Keratinocyte (primary cell): ENCODE measurements around the gene CHCHD6. TPM values are rescaled to one million over a fixed set of nuclear protein-coding genes. Genes with fewer than 3 reads are reported as not detected.

Experiments used
- DNase-seq: peaks from one replicate; pipeline ENCODE4 v3.0.0-alpha.2; 2011; ENCODE audit warnings: low read depth, missing footprints, low spot score
- FAIRE-seq: peaks from 2 replicates; lab custom pipeline; 2011; peaks lifted over from hg19 to GRCh38; lab: Jason Lieb, UNC
- H2AFZ ChIP-seq: 2 replicates; pipeline ENCODE4 v1.6.0; 2012; ENCODE audit warnings: low read length, control low read depth, inconsistent platforms; ENCODE audit not compliant: control insufficient read depth
- H3K27ac ChIP-seq: 2 replicates; pipeline ENCODE4 v1.5.1; 2011; ENCODE audit warnings: low read length; ENCODE audit not compliant: control insufficient read depth, insufficient read depth
- H3K27me3 ChIP-seq: 3 replicates; pipeline ENCODE4 v1.6.0; 2011; ENCODE audit warnings: low read length; ENCODE audit not compliant: control insufficient read depth, insufficient read depth; ENCODE audit errors: extremely low read depth
- H3K36me3 ChIP-seq, 2 experiments: 2 replicates in 1 of 2; 3 replicates in 1 of 2; pipeline ENCODE4 v1.5.1; 2011; ENCODE audit warnings: low read length in 2 of 2, mild to moderate bottlenecking in 1 of 2; ENCODE audit not compliant: control insufficient read depth in 2 of 2, insufficient read depth in 2 of 2; ENCODE audit errors: extremely low read depth in 1 of 2
- H3K4me1 ChIP-seq: 3 replicates; pipeline ENCODE4 v1.5.1; 2011; ENCODE audit warnings: low read length; ENCODE audit not compliant: control insufficient read depth, insufficient read depth; ENCODE audit errors: extremely low read depth
- H3K4me2 ChIP-seq: 3 replicates; pipeline ENCODE4 v1.6.0; 2011; ENCODE audit warnings: low read depth, low read length; ENCODE audit not compliant: control insufficient read depth, insufficient read depth; ENCODE audit errors: extremely low read depth
- H3K4me3 ChIP-seq, 3 experiments: fragments of 200-600 bp in 1 of 3; sonication (generic) in 1 of 3; 2 replicates in 2 of 3; 3 replicates in 1 of 3; pipeline ENCODE4 v1.5.1; 2011 to 2016; ENCODE audit warnings: low read length in 3 of 3, mild to moderate bottlenecking in 3 of 3, control low read depth in 2 of 3, inconsistent platforms in 1 of 3, low read depth in 1 of 3, mixed read lengths in 1 of 3, mixed run types in 1 of 3, moderate library complexity in 1 of 3; ENCODE audit not compliant: control insufficient read depth in 2 of 3, insufficient read depth in 2 of 3; ENCODE audit errors: extremely low read depth in 1 of 3
- H3K79me2 ChIP-seq: 2 replicates; pipeline ENCODE4 v1.6.0; 2012; ENCODE audit warnings: low read length; ENCODE audit not compliant: control insufficient read depth, insufficient read depth
- H3K9ac ChIP-seq: 3 replicates; pipeline ENCODE4 v1.6.0; 2011; ENCODE audit warnings: low read length; ENCODE audit not compliant: control insufficient read depth, insufficient read depth; ENCODE audit errors: extremely low read depth
- H3K9me1 ChIP-seq: 3 replicates; pipeline ENCODE4 v1.6.0; 2011; ENCODE audit warnings: low read length; ENCODE audit not compliant: control insufficient read depth, insufficient read depth; ENCODE audit errors: extremely low read depth
- H3K9me3 ChIP-seq: 2 replicates; pipeline ENCODE4 v1.5.1; 2012; ENCODE audit warnings: low read depth, low read length; ENCODE audit not compliant: control insufficient read depth
- H4K20me1 ChIP-seq: 3 replicates; pipeline ENCODE4 v1.6.0; 2011; ENCODE audit warnings: low read length; ENCODE audit not compliant: control insufficient read depth, insufficient read depth; ENCODE audit errors: extremely low read depth
- EZH2 ChIP-seq: IDR thresholded peaks from one replicate; pipeline ENCODE4 v1.6.1; 2012; ENCODE audit warnings: inconsistent platforms, mild to moderate bottlenecking, low read length, moderate library complexity
- dilution Hi-C: fragments of 300-500 bp; cut with MboI; formaldehyde crosslinking; loops from one replicate; pipeline ENCODE4 v1.7.0; 2020; ENCODE audit warnings: low sequenced_read_pairs; ENCODE audit not compliant: extremely low pct_ligation_motif_present
- polyA plus RNA-seq, 5 experiments: library from polyadenylated mRNA; depleted of rRNA in 3 of 5; stranded (reverse) in 3 of 5; stranded (forward) in 1 of 5; unstranded in 1 of 5; fragments of >200 nt; gene quantifications; 1 replicate in 1 of 5; 2 replicates in 3 of 5; 3 replicates in 1 of 5; pipeline versions ENCODE4 v1.2.1 to v1.2.3, GENCODE V29; 2011 to 2012; ENCODE audit warnings: missing spikeins in 2 of 5, low read depth in 1 of 5, low replicate concordance in 1 of 5
- TF ChIP-seq, protein P1 (sequence below), 3 experiments: IDR thresholded peaks in 1 of 3; conservative IDR thresholded peaks in 1 of 3; optimal IDR thresholded peaks in 1 of 3; 2 replicates in 2 of 3; 3 replicates in 1 of 3; pipeline versions ENCODE3 to v1.5.1; 2011; ENCODE audit warnings: low read length in 3 of 3, mild to moderate bottlenecking in 3 of 3, moderate library complexity in 2 of 3, control low read depth in 1 of 3, inconsistent platforms in 1 of 3; ENCODE audit not compliant: insufficient read depth in 2 of 3; ENCODE audit errors: extremely low read depth in 1 of 3

Gene CHCHD6
- polyA plus RNA-seq, 1 donor (not counting 4 experiments of a cell fraction or from before 2014, with no cell fraction given), result 21.7 TPM

DNA sequence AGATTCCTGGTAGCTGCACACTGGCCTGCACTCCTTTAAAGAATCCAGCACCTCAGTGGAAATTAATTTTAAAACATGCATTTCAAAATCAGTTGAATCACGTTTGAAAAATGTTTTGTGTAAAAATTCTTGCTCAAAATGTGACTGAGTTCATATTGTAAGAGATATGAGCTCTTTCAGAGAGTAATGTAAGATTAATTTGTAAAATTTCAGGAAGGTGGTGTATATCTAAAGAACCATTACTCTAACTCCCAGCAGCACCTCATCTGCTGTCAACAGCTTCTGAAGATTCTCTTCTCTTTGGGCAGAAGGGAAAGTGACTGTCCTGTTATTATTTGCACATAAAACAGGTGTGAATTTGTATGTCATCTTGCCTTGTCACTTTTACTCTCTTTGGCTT, 181.4 kb downstream of the CHCHD6 start:
- Histone ChIP-seq H3K27me3 (no peaks in the 10 kb centered on the region), H3K4me1 (no peaks in the 10 kb centered on the region), H3K4me2 (no peak overlapping the region), H3K9ac (no peak overlapping the region), H4K20me1 (no peaks in the 10 kb centered on the region), H3K36me3 (peaks cover 0 to 4% of the 10 kb centered on the region in 2 experiments), H3K9me1 (no peaks in the 10 kb centered on the region), H3K79me2 (no peaks in the 10 kb centered on the region), H3K4me3 (no peak overlapping the region), H3K27ac (no peak overlapping the region), H3K9me3 (no peaks in the 10 kb centered on the region), H2AFZ (no peak overlapping the region)
- no peak for FAIRE-seq
- TF ChIP-seq, protein P1, sequence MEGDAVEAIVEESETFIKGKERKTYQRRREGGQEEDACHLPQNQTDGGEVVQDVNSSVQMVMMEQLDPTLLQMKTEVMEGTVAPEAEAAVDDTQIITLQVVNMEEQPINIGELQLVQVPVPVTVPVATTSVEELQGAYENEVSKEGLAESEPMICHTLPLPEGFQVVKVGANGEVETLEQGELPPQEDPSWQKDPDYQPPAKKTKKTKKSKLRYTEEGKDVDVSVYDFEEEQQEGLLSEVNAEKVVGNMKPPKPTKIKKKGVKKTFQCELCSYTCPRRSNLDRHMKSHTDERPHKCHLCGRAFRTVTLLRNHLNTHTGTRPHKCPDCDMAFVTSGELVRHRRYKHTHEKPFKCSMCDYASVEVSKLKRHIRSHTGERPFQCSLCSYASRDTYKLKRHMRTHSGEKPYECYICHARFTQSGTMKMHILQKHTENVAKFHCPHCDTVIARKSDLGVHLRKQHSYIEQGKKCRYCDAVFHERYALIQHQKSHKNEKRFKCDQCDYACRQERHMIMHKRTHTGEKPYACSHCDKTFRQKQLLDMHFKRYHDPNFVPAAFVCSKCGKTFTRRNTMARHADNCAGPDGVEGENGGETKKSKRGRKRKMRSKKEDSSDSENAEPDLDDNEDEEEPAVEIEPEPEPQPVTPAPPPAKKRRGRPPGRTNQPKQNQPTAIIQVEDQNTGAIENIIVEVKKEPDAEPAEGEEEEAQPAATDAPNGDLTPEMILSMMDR (optimal IDR thresholded peaks at IDR 0.05 in 1 of 3, IDR thresholded peaks at IDR 0.05 in 1 of 3, conservative IDR thresholded peaks at IDR 0.05 in 1 of 3; ENCODE audit: extremely low read depth in 1 of 3, insufficient read depth in 2 of 3, low read length in 3 of 3), result no peak
- no peak for TF ChIP-seq EZH2
- dilution Hi-C loops, result no loop called here
- no peak for DNase-seq

DNA sequence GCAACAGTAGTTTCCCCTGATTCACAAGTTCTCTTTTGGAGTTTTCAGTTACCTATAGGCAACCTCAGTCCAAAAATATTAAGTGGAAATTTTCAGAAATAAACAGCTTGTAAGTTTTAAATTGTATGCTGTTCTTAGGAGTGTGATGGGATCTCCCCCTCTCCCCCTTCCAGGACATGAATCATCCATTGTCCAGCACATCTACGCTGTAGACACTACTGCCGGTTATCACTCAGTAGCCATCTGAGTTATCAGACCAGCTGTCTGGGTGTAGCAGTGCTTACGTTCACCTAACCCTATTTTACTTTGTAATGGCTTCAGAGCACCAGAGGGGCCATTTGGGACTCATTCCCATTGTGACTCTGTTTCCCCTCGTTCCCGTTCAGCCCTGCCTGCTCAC, 182.2 kb downstream of the CHCHD6 start:
- Histone ChIP-seq H3K9ac (no peak overlapping the region), H2AFZ (no peak overlapping the region), H3K4me3 (no peak overlapping the region), H3K4me1 (no peaks in the 10 kb centered on the region), H4K20me1 (no peaks in the 10 kb centered on the region), H3K4me2 (no peak overlapping the region), H3K9me1 (no peaks in the 10 kb centered on the region), H3K79me2 (no peaks in the 10 kb centered on the region), H3K27ac (no peak overlapping the region), H3K9me3 (no peaks in the 10 kb centered on the region), H3K27me3 (no peaks in the 10 kb centered on the region), H3K36me3 (peaks cover 0 to 4% of the 10 kb centered on the region in 2 experiments)
- TF ChIP-seq EZH2, result no peak
- TF ChIP-seq, protein P1 (optimal IDR thresholded peaks at IDR 0.05 in 1 of 3, IDR thresholded peaks at IDR 0.05 in 1 of 3, conservative IDR thresholded peaks at IDR 0.05 in 1 of 3; ENCODE audit: extremely low read depth in 1 of 3, insufficient read depth in 2 of 3, low read length in 3 of 3), result no peak
- FAIRE-seq, result no peak
- dilution Hi-C loops, result no loop called here
- no peak for DNase-seq
